ENCODE measurements around the gene TMEM40.

GRCh38 chr3:12803371-12803770 lies 44.3 kb upstream of the TMEM40 start:
- TF ChIP-seq ZNF707 (tag by site-specific recombination; IDR thresholded peaks at IDR 0.05), result no peak
- no peak for TF ChIP-seq CTCF (tag by site-specific recombination; IDR thresholded peaks at IDR 0.05)

All from HEK293 (cell line).